GM18951 (cell line): ENCODE results near the gene RTL10.
"Not testable (repeated sequence)": the region's sequence is repeated elsewhere in the genome, so short reads cannot be mapped to it uniquely, and the experiment has no call there.

Source experiments
- POLR2A ChIP-seq: IDR thresholded peaks from 4 replicates; pipeline ENCODE4 v1.6.1; 2011; ENCODE audit warnings: mild to moderate bottlenecking; ENCODE audit not compliant: insufficient read length, insufficient read depth; ENCODE audit errors: extremely low read depth
- in situ Hi-C: fragments of 300-500 bp; cut with MboI; formaldehyde crosslinking; loops from one replicate; pipeline ENCODE4 v1.12.0; 2022; ENCODE audit warnings: low sequenced_read_pairs, mixed read lengths, inconsistent platforms; ENCODE audit not compliant: unreplicated experiment

RTL10 gene

DNA sequence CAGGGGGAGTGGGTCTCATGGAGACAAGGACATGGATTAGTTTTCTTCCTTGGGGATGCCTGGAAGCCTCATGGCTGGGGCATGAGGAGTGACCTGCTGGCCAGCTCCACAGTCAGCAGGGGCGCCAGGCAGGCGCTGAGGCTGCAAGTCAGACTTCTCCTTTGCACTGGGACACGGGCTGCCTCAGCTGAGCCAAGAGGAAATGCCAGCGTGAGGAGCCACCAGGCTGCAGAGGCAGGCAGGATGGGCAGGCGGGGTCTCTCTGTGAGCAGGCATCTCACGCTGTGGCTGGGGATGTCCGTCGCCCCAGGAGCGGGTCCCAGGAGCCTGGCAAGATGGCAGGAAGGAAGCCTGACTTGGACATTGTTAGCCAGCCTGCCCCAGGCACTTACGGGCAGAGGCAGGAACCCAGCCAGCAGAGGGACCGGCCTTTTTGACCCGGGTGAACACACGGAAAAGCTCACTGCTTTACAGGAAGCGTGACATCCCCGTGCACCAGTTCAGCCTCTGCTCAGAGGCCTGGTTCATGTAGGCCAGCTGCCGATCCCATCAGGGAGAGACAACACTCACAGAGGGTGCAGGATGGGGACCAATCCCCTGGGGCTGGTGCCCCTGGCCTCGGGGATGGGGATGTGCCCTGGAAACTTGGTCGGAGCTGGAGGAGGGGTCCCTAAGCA is 10.2 kb downstream of the RTL10 start:
- in situ Hi-C loops, result no loop called here
- no peak for TF ChIP-seq POLR2A

DNA sequence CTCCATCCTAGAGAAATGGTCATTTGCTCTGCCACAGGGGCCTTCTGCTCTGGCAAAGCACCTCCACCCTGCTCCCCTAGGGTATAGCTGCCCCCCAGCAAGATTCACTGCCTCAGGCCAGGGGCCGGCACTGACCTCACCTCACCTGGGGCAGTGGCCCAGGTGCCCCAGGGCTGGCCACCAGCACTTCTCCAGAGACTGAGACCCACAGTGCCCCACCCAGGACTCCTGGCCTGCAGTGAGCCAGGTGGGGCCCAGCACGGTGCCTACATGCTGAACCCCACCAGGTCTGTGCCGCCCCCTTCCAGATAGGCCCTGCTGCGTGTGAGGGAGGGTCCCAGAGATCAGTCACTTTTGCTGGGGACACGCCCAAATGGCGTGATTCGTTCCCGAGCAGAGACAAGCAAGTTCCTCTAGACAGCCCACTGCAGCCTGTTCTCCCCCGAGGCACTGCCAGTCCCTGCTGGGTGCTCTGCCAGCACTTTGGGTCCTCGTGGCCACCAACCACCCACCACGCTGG is 10.8 kb downstream of the RTL10 start:
- TF ChIP-seq POLR2A, result no peak
- in situ Hi-C loops, result no loop called here

DNA sequence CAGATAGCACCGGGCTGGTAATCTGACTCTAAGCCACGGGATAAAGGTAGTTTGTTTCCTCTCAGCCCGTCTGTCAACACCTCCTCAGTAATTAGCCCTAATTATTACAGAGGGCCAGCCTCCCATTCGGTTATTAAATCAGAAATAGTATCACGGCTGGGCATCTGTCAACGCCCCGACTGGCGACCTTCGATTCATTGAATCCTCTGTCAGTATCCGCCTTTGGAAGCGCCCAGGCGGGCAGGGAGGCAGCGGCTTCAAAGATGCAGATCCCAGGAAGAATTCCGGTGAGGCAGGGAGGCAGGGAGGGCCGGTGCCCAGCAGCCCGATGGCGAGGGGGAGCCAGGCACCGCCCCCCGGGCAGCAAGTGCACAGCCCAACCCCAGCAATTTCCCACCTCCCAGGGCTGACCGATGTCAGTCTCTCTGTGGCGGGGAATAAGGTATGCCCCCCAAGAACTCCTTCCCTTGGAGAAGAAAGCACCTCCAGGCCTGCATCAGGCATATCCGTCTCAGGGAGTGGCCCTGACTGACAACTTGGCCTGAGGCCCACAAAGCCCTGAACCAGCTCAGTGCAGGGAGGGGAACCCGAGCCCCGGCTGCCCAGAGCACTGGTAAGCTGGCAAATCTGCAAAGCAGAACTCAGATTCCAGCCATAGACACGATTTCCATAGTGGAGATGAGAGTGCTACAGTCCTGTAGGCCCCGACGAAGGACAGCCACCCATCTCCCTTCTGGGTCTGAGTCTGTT is 11.4 kb downstream of the RTL10 start:
- in situ Hi-C loops, result no loop called here

DNA sequence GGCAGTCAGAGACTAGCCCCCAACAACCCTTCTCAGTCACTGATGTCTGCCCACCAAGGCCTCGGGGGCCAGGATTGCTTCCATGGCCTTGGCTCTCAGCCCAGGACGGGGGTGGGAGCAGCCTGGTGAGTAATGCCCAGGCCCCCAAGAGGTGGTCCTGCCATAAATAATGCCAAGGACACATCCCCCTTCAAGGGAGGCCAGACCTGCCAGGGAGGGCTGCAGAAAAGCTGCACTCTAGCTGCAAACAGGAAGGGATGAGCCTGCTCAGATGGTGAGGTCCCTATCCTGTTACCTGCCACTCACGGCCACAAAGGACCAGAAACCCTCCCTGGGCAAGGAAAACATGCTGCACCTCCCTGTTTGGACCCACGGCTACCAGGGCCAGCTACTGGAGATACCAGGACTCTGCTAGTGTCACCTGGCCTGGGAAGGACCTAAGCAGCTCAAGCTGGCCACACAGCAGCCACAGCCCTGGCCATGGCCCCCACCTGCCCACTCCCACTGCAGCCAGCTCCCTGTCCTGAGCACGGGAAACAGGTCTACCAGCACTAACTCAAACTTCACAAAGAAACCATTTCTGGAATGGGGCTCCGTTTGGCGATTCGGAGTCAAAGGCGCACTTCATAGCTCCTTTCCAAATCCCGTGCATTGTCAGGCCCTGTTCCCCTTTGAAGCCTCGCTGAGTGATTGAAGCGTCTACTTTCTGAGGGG is 12.1 kb downstream of the RTL10 start:
- TF ChIP-seq POLR2A, result no peak

More for the DNA sequence above, 11.4 kb downstream of the RTL10 start:
- TF ChIP-seq POLR2A, result no peak

DNA sequence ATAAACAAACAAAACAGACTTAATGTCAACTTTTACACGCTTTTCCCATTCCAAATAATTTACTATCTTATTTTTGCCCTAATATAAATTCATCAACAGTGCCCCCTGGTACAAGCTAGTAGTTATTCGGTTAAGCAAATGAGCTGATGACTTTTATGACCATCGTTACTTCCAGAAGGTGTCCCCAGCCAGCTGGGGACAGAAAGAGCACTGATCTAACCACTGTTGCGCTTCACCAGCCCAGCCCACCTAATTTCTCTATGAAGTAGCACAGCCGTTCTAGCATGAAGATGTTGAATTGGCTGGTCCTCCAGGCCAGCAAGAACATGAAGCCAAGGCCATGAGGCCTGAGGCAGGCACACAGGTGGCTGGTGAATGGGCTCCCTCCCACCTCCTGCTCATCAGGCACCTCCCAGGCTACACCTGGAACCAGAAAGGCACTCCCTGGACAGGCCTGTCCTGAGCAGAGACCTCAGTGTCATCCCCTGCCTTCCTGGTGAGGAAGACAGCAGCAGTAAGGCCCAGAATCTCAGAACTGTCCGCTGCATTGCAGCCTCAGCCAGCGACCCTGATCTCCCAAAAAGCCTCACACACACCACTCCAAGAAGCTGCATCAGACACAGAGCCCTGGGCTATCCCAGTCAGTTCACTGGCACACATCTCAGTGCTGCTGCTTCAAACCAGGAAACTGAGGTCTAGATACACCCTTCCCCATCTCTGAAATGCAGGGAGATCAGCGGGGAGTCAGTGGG is 12.9 kb downstream of the RTL10 start:
- in situ Hi-C loops, result no loop called here
- no peak for TF ChIP-seq POLR2A

More for the DNA sequence above, 12.1 kb downstream of the RTL10 start:
- in situ Hi-C loops, result no loop called here

DNA sequence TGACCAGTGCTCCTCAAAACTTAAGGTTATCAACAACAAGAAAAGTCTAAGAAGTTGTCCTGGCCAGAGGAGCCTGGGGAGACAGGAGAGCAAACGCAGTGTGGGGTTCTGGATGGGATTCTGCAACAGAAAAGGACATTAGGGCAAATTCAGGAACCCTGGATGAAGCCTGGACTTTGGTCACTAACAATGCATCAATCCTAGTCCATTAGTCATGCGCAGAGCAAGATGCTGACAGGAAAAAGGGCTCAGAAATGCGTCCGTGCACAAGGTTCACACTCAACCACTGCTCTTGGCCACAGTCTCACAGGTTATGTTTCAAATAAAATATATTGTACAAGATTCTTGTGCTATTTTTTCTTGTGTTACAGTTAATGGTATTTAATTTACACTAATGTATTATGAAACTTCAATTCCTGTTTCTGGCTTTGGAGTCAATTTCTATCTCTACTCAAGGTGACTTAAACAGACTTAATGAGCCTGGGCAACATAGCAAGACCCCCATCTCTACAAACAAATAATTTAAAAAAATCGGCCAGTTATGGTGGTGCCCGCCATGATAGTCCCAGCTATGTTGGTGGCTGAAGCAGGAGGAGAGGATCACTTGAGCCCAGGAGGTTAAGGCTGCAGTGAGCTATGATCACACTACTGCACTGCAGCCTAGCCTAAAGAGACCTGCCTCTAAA is 13.6 kb downstream of the RTL10 start:
- in situ Hi-C loops, result no loop called here
- no peak for TF ChIP-seq POLR2A

DNA sequence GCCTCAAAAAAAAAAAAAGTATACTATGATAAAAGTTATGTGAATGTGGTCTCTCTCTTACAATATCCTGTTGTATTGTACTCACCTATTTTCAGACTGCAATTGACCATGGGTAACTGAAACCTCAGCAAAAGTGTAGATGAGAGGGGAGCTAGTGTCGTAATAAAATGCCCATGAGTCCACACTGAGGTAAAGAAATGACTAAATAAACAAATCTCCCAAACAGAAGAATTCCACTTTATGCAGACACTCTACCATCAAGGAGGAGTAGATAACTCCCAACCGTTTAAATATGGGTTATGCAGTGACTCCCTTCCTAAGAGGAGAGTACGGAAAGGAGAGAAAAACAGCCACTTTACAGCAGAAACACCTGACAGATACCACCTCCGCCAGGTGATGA is 14.6 kb downstream of the RTL10 start:
- in situ Hi-C loops, result no loop called here
- no peak for TF ChIP-seq POLR2A

- TF ChIP-seq POLR2A, result no peak
- in situ Hi-C loops, result no loop called here
These were observed 16.8 kb downstream of the RTL10 start for GRCh38 chr22:19837915-19838314.

GRCh38 chr22:19836512-19836911 is 18.2 kb downstream of the RTL10 start:
- no peak for TF ChIP-seq POLR2A
- in situ Hi-C loops, result no loop called here

DNA sequence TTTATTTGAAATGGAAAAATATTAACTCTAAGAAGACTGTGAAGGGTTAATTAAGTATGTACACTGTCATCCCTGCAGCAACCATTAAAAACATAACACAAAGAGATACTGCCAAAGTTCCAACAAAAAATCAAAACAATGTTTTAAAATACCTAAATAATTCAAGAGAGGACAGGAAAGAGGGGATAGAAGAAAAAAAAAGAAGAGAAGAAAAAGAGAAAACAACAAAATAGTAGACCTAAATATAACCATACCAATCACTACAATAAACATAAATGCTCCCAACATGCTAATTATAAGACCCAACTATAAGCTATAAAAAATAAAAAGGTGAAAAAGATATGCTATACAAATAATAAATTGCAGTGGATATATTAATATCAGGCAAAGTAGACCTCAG is 20.1 kb downstream of the RTL10 start:
- no peak for TF ChIP-seq POLR2A
- in situ Hi-C loops, result no loop called here

DNA sequence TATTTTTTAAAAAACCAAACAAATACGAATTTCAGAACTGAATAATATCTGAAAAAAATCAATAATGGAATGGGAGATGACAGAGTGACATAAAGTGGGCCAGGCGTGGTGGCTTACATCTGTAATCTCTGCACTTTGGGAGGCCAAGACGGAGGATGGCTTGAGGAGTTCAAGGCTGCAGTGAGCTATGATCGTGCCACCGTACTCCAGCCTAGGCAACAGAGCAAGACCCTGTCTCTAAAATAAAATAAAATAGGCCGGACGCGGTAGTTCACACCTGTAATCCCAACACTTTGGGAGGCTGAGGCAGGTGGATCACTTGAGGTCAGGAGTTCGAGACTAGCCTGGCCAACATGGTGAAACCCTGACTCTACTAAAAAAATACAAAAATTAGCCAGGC is 21.3 kb downstream of the RTL10 start:
- in situ Hi-C loops, result not testable (repeated sequence)

- no peak for TF ChIP-seq POLR2A
- in situ Hi-C loops, result no loop called here
These were observed 22.1 kb downstream of the RTL10 start for GRCh38 chr22:19832476-19833108.

DNA sequence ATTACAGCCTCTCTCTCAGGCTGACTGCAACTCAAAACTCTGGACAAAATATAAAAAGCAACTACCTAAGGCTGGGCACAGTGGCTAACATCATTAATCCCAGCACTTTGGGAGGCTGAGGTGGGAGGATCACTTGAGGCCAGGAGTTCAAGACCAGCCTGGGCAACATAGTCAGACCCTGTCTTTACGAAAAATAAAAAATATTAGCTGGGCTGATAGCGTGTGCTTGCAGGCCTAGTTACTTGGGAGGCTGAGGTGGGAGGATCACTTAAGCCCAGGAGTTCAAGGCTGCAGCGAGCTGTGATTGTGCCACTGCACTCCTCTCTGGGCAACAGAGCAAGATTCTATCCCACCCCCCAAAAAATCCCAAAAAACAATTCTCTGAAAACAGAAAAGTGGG is 22.7 kb downstream of the RTL10 start:
- in situ Hi-C loops, result not testable (repeated sequence)
